CD4-positive, alpha-beta T cell (primary cell): ENCODE measurements around the gene ZNHIT3. TPM values are rescaled to one million over a fixed set of nuclear protein-coding genes. Genes with fewer than 3 reads are reported as not detected.

Experiments
- ATAC-seq: fragments of 200-7000 bp; cut with Tn5 transposase; one replicate; pipeline ENCODE4 v1.10.0; 2022; ENCODE audit warnings: mild to moderate bottlenecking; ENCODE audit not compliant: poor library complexity
- CTCF ChIA-PET: fragments of 350-600 bp; sonication (Branson Sonifier 250); formaldehyde crosslinking; loops from one replicate; lab custom pipeline; 2021; ENCODE audit warnings: antibody characterized with exemption, inconsistent platforms; lab: Charles Lee
- POLR2A ChIA-PET: fragments of 350-600 bp; sonication (Branson Sonifier 250); formaldehyde crosslinking; loops from one replicate; lab custom pipeline; 2021; ENCODE audit warnings: antibody characterized with exemption, inconsistent platforms; lab: Charles Lee
- DNase-seq, 14 experiments: peaks; one replicate each; pipeline ENCODE4 v3.0.0-alpha.2; 2013 to 2020; ENCODE audit warnings: mixed read lengths in 2 of 14
- H3K27ac ChIP-seq, 2 donors: one replicate each; pipeline versions ENCODE4 v1.5.1 to v1.7.0; 2013; ENCODE audit warnings: low read length in 2 of 2, low read depth in 1 of 2, mild to moderate bottlenecking in 1 of 2
- H3K27me3 ChIP-seq, 2 experiments: 1 replicate in 1 of 2; 2 replicates in 1 of 2; pipeline versions ENCODE4 v1.6.1 to v1.7.0; 2013; ENCODE audit warnings: low read length in 2 of 2, control low read depth in 1 of 2, mild to moderate bottlenecking in 1 of 2, moderate library complexity in 1 of 2; ENCODE audit not compliant: insufficient read depth in 2 of 2, control insufficient read depth in 1 of 2
- H3K36me3 ChIP-seq: one replicate; pipeline ENCODE4 v1.6.1; 2013; ENCODE audit warnings: low read length, control low read depth; ENCODE audit not compliant: insufficient read depth
- H3K4me1 ChIP-seq: one replicate; pipeline ENCODE4 v1.6.1; 2013; ENCODE audit warnings: low read length, control low read depth; ENCODE audit not compliant: insufficient read depth
- H3K4me3 ChIP-seq: one replicate; pipeline ENCODE4 v1.5.1; 2013; ENCODE audit warnings: mild to moderate bottlenecking, low read length, moderate library complexity
- H3K9me3 ChIP-seq, 2 experiments: 1 replicate in 1 of 2; 2 replicates in 1 of 2; pipeline versions ENCODE4 v1.6.1 to v1.7.0; 2013; ENCODE audit warnings: low read length in 2 of 2, mild to moderate bottlenecking in 2 of 2, control low read depth in 1 of 2, moderate library complexity in 1 of 2; ENCODE audit not compliant: control insufficient read depth in 1 of 2, insufficient read depth in 1 of 2
- H3K27ac Mint-ChIP-seq: one replicate; pipeline ENCODE4 v1.8.0; 2020; ENCODE audit warnings: mixed read lengths
- H3K27me3 Mint-ChIP-seq: one replicate; pipeline ENCODE4 v1.8.0; 2021; ENCODE audit warnings: mixed read lengths
- H3K36me3 Mint-ChIP-seq: one replicate; pipeline ENCODE4 v1.8.0; 2021; ENCODE audit warnings: low read depth, mixed read lengths
- H3K4me1 Mint-ChIP-seq: one replicate; pipeline ENCODE4 v1.8.0; 2021; ENCODE audit warnings: low read depth, mixed read lengths
- H3K4me3 Mint-ChIP-seq: one replicate; pipeline ENCODE4 v1.8.0; 2020; ENCODE audit warnings: mild to moderate bottlenecking, mixed read lengths
- H3K9me3 Mint-ChIP-seq: one replicate; pipeline ENCODE4 v1.8.0; 2020; ENCODE audit warnings: mixed read lengths
- intact Hi-C, 2 experiments: fragments of 100-400 bp; cut with DNase I in 1 of 2; cut with micrococcal nuclease in 1 of 2; formaldehyde crosslinking; loops; one replicate each; pipeline versions ENCODE4 v1.15.1 to v1.9.0; 2023 to 2025; cut with DNase I, micrococcal nuclease
- total RNA-seq, 174 experiments: library from RNA in 2 of 174; stranded (reverse) in 2 of 174; gene quantifications; one replicate each; pipeline ENCODE4 v1.2.3 and lab custom pipeline; 2021 to 2026
- TF ChIP-seq, protein P1 (sequence below): fragments of 200-600 bp; IDR thresholded peaks from one replicate; pipeline ENCODE4 v1.8.0; 2022; ENCODE audit warnings: antibody characterized with exemption, mild to moderate bottlenecking

Gene ZNHIT3
- total RNA-seq, 2 experiments from 2014 or later: 70.2 to 73.9 TPM

DNA sequence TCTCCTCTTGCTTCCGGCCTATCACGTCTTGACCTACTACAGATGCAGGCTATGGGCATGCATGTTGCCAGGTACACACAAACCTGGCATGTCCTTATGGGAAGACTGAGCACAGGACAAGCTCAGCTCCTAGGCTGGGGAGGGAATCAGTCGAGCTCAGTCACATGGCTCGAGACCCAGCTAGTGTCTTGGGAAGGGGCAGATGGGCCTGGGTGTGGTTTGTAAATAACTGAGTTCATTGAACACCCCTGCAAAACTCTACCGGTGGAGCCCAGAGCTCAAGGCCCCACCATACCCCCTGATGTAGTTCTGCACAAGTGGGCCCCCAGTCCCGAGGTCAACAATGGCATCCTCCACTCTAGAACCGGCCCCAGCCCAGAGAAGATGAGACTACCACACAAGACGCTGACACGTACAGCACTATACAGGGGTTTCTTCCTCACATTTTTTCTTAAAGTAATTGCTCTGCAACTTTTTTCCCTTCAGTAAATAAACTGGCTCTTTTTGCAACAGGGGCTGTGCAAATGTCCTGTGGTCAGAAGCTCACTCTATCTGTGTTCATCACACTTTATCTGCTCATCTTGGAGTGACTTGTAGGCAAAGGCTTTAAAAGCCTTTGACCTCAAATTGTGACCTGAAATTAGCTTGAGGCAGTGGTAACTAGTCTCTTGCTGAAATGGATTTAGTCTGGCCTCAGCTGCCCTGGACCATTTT lies 22.9 kb downstream of the ZNHIT3 start:
- Histone ChIP-seq H3K36me3 (peaks cover 35% of the 10 kb centered on the region), H3K4me1 (no peaks in the 10 kb centered on the region), H3K27me3 (no peaks in the 10 kb centered on the region), H3K27ac (no peak overlapping the region), H3K9me3 (no peaks in the 10 kb centered on the region), H3K4me3 (no peak overlapping the region)
- Mint-ChIP-seq H3K4me1 (no peaks in the 10 kb centered on the region), H3K36me3 (peaks cover 27% of the 10 kb centered on the region), H3K9me3 (no peaks in the 10 kb centered on the region), H3K4me3 (no peak overlapping the region), H3K27me3 (no peaks in the 10 kb centered on the region), H3K27ac (no peak overlapping the region)
- ATAC-seq (no peak), DNase-seq (no peak)
- intact Hi-C loops: no loop called here
- TF ChIP-seq, protein P1, sequence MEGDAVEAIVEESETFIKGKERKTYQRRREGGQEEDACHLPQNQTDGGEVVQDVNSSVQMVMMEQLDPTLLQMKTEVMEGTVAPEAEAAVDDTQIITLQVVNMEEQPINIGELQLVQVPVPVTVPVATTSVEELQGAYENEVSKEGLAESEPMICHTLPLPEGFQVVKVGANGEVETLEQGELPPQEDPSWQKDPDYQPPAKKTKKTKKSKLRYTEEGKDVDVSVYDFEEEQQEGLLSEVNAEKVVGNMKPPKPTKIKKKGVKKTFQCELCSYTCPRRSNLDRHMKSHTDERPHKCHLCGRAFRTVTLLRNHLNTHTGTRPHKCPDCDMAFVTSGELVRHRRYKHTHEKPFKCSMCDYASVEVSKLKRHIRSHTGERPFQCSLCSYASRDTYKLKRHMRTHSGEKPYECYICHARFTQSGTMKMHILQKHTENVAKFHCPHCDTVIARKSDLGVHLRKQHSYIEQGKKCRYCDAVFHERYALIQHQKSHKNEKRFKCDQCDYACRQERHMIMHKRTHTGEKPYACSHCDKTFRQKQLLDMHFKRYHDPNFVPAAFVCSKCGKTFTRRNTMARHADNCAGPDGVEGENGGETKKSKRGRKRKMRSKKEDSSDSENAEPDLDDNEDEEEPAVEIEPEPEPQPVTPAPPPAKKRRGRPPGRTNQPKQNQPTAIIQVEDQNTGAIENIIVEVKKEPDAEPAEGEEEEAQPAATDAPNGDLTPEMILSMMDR: no peak
- ChIA-PET POLR2A (no interaction called here), CTCF (no interaction called here)

DNA sequence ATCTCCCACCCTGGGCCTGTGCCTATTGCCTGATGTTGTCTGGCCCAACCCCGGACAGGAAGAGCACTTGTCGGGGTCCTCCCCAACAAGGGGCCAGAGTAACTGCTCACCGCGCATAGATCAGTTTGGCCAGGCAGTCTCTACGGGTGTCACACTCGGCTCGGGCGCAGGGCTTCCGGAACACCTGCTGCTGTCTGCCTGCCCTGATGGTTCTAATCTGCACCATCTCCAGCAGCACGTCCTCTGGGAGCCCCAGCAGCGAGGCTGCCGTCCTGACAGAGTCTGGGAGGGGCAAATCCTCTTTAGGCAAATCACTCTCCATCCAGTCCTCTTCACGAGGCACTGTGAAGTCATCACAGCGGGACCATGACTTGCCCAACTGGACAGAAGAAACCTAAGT lies 24.2 kb downstream of the ZNHIT3 start:
- Histone ChIP-seq H3K27ac (no peak overlapping the region), H3K4me1 (no peaks in the 10 kb centered on the region), H3K36me3 (peaks cover 29% of the 10 kb centered on the region), H3K4me3 (no peak overlapping the region), H3K27me3 (no peaks in the 10 kb centered on the region), H3K9me3 (no peaks in the 10 kb centered on the region)
- DNase-seq (no peak), ATAC-seq (no peak)
- Mint-ChIP-seq H3K36me3 (peaks cover 32% of the 10 kb centered on the region), H3K27ac (no peak overlapping the region), H3K4me1 (no peaks in the 10 kb centered on the region), H3K4me3 (no peak overlapping the region), H3K27me3 (no peaks in the 10 kb centered on the region), H3K9me3 (no peaks in the 10 kb centered on the region)
- CTCF ChIA-PET: no interaction called here
- POLR2A ChIA-PET: no interaction called here
- intact Hi-C loops: no loop called here
- TF ChIP-seq, protein P1: no peak

DNA sequence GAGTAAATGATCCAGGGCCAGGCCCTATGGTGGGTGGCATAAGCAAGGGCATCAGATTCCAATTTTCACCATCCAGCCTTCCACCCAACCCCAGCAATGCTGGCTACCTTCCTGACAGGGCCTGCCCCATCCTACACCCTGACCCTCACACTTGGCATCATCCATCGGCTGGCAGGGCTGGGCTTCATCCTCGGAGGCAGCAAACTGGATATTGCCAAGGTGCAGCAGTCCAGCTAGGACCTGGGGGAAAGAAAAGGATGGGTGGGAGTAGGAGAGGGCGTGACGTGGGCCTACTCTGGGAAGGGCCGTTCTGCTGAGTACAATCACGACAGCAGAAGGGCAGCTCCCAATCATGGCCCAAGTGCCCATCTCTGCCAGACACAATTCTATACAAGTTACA lies 24.7 kb downstream of the ZNHIT3 start:
- intact Hi-C loops: no loop called here
- H3K9me3 ChIP-seq: no peaks in the 10 kb centered on the region
- no peaks in the 10 kb centered on the region for H3K27me3 Mint-ChIP-seq
- ChIA-PET CTCF (no interaction called here), POLR2A (no interaction called here)
- no peak overlapping the region for H3K4me3 ChIP-seq
- H3K27me3 ChIP-seq: no peaks in the 10 kb centered on the region
- DNase-seq (no peak), ATAC-seq (no peak)
- H3K36me3 ChIP-seq: peaks cover 25% of the 10 kb centered on the region
- TF ChIP-seq, protein P1: no peak
- no peak overlapping the region for H3K27ac ChIP-seq
- no peaks in the 10 kb centered on the region for H3K4me1 Mint-ChIP-seq
- peaks cover 30% of the 10 kb centered on the region for H3K36me3 Mint-ChIP-seq
- H3K9me3 Mint-ChIP-seq: no peaks in the 10 kb centered on the region
- no peak overlapping the region for H3K27ac Mint-ChIP-seq
- H3K4me3 Mint-ChIP-seq: no peak overlapping the region
- H3K4me1 ChIP-seq: no peaks in the 10 kb centered on the region
